OCI-LY1 (cell line): Measurements from ENCODE around the gene ROR2.

ENCODE experiments used
- H2AFZ ChIP-seq: fragments of 200-600 bp; sonication (generic), shearing (Covaris generic); 2 replicates; pipeline ENCODE4 v1.6.0; 2014; ENCODE audit warnings: antibody characterized with exemption, mild to moderate bottlenecking, low read length
- H3F3A ChIP-seq: fragments of 200-600 bp; sonication (generic), shearing (Covaris generic); 2 replicates; pipeline ENCODE4 v1.6.0; 2014; ENCODE audit warnings: mild to moderate bottlenecking, antibody characterized with exemption, low read length, moderate library complexity; ENCODE audit not compliant: insufficient read depth
- H3K27ac ChIP-seq: fragments of 200-600 bp; sonication (generic); 2 replicates; pipeline ENCODE4 v1.5.1; 2014; ENCODE audit warnings: low read length, mixed run types, mild to moderate bottlenecking, low read depth; ENCODE audit not compliant: poor library complexity, severe bottlenecking
- H3K27me3 ChIP-seq: fragments of 200-600 bp; sonication (generic); 2 replicates; pipeline ENCODE4 v1.6.0; 2014; ENCODE audit warnings: antibody characterized with exemption, mild to moderate bottlenecking, low read length, moderate library complexity; ENCODE audit not compliant: insufficient read depth
- H3K36me3 ChIP-seq: fragments of 200-600 bp; sonication (generic); 2 replicates; pipeline ENCODE4 v1.6.1; 2014; ENCODE audit warnings: mild to moderate bottlenecking, antibody characterized with exemption, low read length, moderate library complexity, mixed read lengths; ENCODE audit not compliant: insufficient read depth
- H3K4me1 ChIP-seq: fragments of 200-600 bp; sonication (generic); 2 replicates; pipeline ENCODE4 v1.5.1; 2014; ENCODE audit warnings: mild to moderate bottlenecking, low read length, moderate library complexity; ENCODE audit not compliant: insufficient read depth, severe bottlenecking
- H3K4me2 ChIP-seq: fragments of 200-600 bp; sonication (generic), shearing (Covaris generic); 2 replicates; pipeline ENCODE4 v1.6.1; 2014; ENCODE audit warnings: low read length
- H3K4me3 ChIP-seq: fragments of 200-600 bp; sonication (generic); 2 replicates; pipeline ENCODE4 v1.5.1; 2014; ENCODE audit warnings: low read length, low read depth, mild to moderate bottlenecking, mixed read lengths; ENCODE audit not compliant: poor library complexity, severe bottlenecking
- H3K79me2 ChIP-seq: fragments of 200-600 bp; shearing (Covaris generic); 2 replicates; pipeline ENCODE4 v1.6.1; 2016; ENCODE audit warnings: mixed run types, low read length, mixed read lengths; ENCODE audit not compliant: insufficient read depth
- H3K9ac ChIP-seq: fragments of 200-600 bp; sonication (generic), shearing (Covaris generic); 2 replicates; pipeline ENCODE4 v1.6.1; 2014; ENCODE audit warnings: mild to moderate bottlenecking, low read length, mixed read lengths
- H3K9me2 ChIP-seq: fragments of 200-600 bp; sonication (generic), shearing (Covaris generic); 2 replicates; pipeline ENCODE4 v1.6.1; 2014; ENCODE audit warnings: low read depth, mild to moderate bottlenecking, low read length, mixed read lengths
- H3K9me3 ChIP-seq: fragments of 200-600 bp; shearing (Covaris generic); 2 replicates; pipeline ENCODE4 v1.6.1; 2014; ENCODE audit warnings: low read length, mixed read lengths
- H4K20me1 ChIP-seq: fragments of 200-600 bp; sonication (generic), shearing (Covaris generic); 2 replicates; pipeline ENCODE4 v1.6.0; 2016; ENCODE audit warnings: mild to moderate bottlenecking, low read length; ENCODE audit not compliant: insufficient read depth
- CTCF ChIP-seq: fragments of 200-600 bp; sonication (generic), shearing (Covaris generic); IDR thresholded peaks from 2 replicates; pipeline ENCODE4 v1.5.1; 2017; ENCODE audit warnings: mild to moderate bottlenecking, antibody characterized with exemption, low read length, moderate library complexity, mixed read lengths
- EZH2 ChIP-seq: fragments of 200-600 bp; sonication (generic), shearing (Covaris generic); IDR thresholded peaks from 2 replicates; pipeline ENCODE4 v1.8.0; 2017; ENCODE audit warnings: borderline replicate concordance, mixed run types, mild to moderate bottlenecking, antibody characterized with exemption, low read length, moderate library complexity, mixed read lengths

Gene ROR2

GRCh38 chr9:91949946-91950664 is at the start of gene ROR2:
ROR2 (minus strand) TSS chr9:91950228.
- no peaks in the 10 kb centered on the region for H3K9me2 ChIP-seq
- no peak within 1 kb of the TSS for H3K27ac ChIP-seq
- TF ChIP-seq CTCF = no peak
- no peak for TF ChIP-seq EZH2
- no peak within 1 kb of the TSS for H3K9ac ChIP-seq
- H2AFZ ChIP-seq = no peak within 1 kb of the TSS
- H3K79me2 ChIP-seq = no peaks in the 10 kb centered on the region
- H4K20me1 ChIP-seq = no peaks in the 10 kb centered on the region
- H3K4me2 ChIP-seq = no peak within 1 kb of the TSS
- peaks cover 4% of the 10 kb centered on the region; the same call in 1 of the 2 replicates for H3K27me3 ChIP-seq
- no peaks in the 10 kb centered on the region for H3K4me1 ChIP-seq
- no peaks in the 10 kb centered on the region for H3K9me3 ChIP-seq
- H3F3A ChIP-seq = no peaks in the 10 kb centered on the region
- no peak within 1 kb of the TSS for H3K4me3 ChIP-seq
- no peaks in the 10 kb centered on the region for H3K36me3 ChIP-seq

GRCh38 chr9:91995000-91995655 is 45.1 kb upstream of the ROR2 start:
- Histone ChIP-seq H3K4me2 (no peak overlapping the region), H2AFZ (no peak overlapping the region), H3K27me3 (no peaks in the 10 kb centered on the region)

GRCh38 chr9:91994422-91994821 is 44.4 kb upstream of the ROR2 start:
- no peak overlapping the region for H3K4me3 ChIP-seq
- H3K79me2 ChIP-seq = no peaks in the 10 kb centered on the region
- no peaks in the 10 kb centered on the region for H3F3A ChIP-seq
- H2AFZ ChIP-seq = no peak overlapping the region
- H3K4me1 ChIP-seq = no peaks in the 10 kb centered on the region
- no peaks in the 10 kb centered on the region for H3K9me3 ChIP-seq
- H3K9ac ChIP-seq = no peak overlapping the region
- H3K36me3 ChIP-seq = no peaks in the 10 kb centered on the region
- no peak overlapping the region for H3K4me2 ChIP-seq
- no peaks in the 10 kb centered on the region for H3K27me3 ChIP-seq
- no peak overlapping the region for H3K27ac ChIP-seq
- no peaks in the 10 kb centered on the region for H3K9me2 ChIP-seq
- TF ChIP-seq EZH2 (no peak), CTCF (no peak)
- H4K20me1 ChIP-seq = no peaks in the 10 kb centered on the region

More at GRCh38 chr9:91995000-91995655, 45.1 kb upstream of the ROR2 start:
- Histone ChIP-seq H4K20me1 (no peaks in the 10 kb centered on the region), H3K4me1 (no peaks in the 10 kb centered on the region), H3K9me3 (no peaks in the 10 kb centered on the region), H3K9me2 (no peaks in the 10 kb centered on the region), H3K9ac (no peak overlapping the region), H3K36me3 (no peaks in the 10 kb centered on the region), H3K4me3 (no peak overlapping the region), H3F3A (no peaks in the 10 kb centered on the region), H3K79me2 (no peaks in the 10 kb centered on the region), H3K27ac (no peak overlapping the region)
- TF ChIP-seq EZH2 (no peak), CTCF (no peak)
